ES-I3 (cell line): ENCODE measurements around the gene SPATA3.

Experiments
- H3K36me3 ChIP-seq: 2 replicates; pipeline ENCODE4 v1.6.1; 2013; ENCODE audit warnings: mild to moderate bottlenecking, low read length, control low read depth, moderate library complexity; ENCODE audit not compliant: insufficient read depth
- H3K4me1 ChIP-seq: 2 replicates; pipeline ENCODE4 v1.6.1; 2013; ENCODE audit warnings: mild to moderate bottlenecking, control low read depth, low read length; ENCODE audit not compliant: insufficient read depth
- H3K9ac ChIP-seq: 2 replicates; pipeline ENCODE4 v1.6.1; 2013; ENCODE audit warnings: low read depth, mild to moderate bottlenecking, low read length, moderate library complexity
- H3K9me3 ChIP-seq: 2 replicates; pipeline ENCODE4 v1.6.1; 2013; ENCODE audit warnings: mild to moderate bottlenecking, low read length, moderate library complexity; ENCODE audit not compliant: control insufficient read depth, insufficient read depth

SPATA3 gene

GRCh38 chr2:230982126-230982525 lies 13.8 kb upstream of the SPATA3 start:
- peaks cover 22% of the 10 kb centered on the region for H3K4me1 ChIP-seq
- H3K9ac ChIP-seq: no peak overlapping the region
- H3K9me3 ChIP-seq: no peaks in the 10 kb centered on the region
- H3K36me3 ChIP-seq: no peaks in the 10 kb centered on the region

- H3K9ac ChIP-seq: no peak overlapping the region
- no peaks in the 10 kb centered on the region for H3K9me3 ChIP-seq
- H3K4me1 ChIP-seq: peaks cover 22% of the 10 kb centered on the region
- H3K36me3 ChIP-seq: no peaks in the 10 kb centered on the region
These were observed 13.4 kb upstream of the SPATA3 start for GRCh38 chr2:230982528-230982927.

GRCh38 chr2:230983566-230983965 lies 12.4 kb upstream of the SPATA3 start:
- Histone ChIP-seq H3K9me3 (no peaks in the 10 kb centered on the region), H3K9ac (no peak overlapping the region), H3K4me1 (peaks cover 22% of the 10 kb centered on the region), H3K36me3 (no peaks in the 10 kb centered on the region)

GRCh38 chr2:230984393-230985220 lies 11.3 kb upstream of the SPATA3 start:
- Histone ChIP-seq H3K4me1 (peaks cover 22% of the 10 kb centered on the region), H3K9me3 (no peaks in the 10 kb centered on the region), H3K9ac (no peak overlapping the region), H3K36me3 (no peaks in the 10 kb centered on the region)

GRCh38 chr2:230985519-230986231 lies 10.2 kb upstream of the SPATA3 start:
- Histone ChIP-seq H3K36me3 (no peaks in the 10 kb centered on the region), H3K9me3 (no peaks in the 10 kb centered on the region), H3K9ac (no peak overlapping the region), H3K4me1 (peaks cover 22% of the 10 kb centered on the region)

- Histone ChIP-seq H3K4me1 (peaks cover 22% of the 10 kb centered on the region), H3K9me3 (no peaks in the 10 kb centered on the region), H3K9ac (peak overlapping the region; percentile 56; the same call in 1 of the 2 replicates), H3K36me3 (no peaks in the 10 kb centered on the region)
These were observed 9.3 kb upstream of the SPATA3 start for GRCh38 chr2:230986520-230987136.

- Histone ChIP-seq H3K4me1 (peaks cover 22% of the 10 kb centered on the region), H3K9me3 (no peaks in the 10 kb centered on the region), H3K9ac (peak overlapping the region; percentile 56; the same call in 1 of the 2 replicates), H3K36me3 (no peaks in the 10 kb centered on the region)
These were observed 8.5 kb upstream of the SPATA3 start for GRCh38 chr2:230987137-230988020.

GRCh38 chr2:230989731-230990130 lies 6.2 kb upstream of the SPATA3 start:
- H3K4me1 ChIP-seq: peaks cover 20% of the 10 kb centered on the region

GRCh38 chr2:230990131-230990898 lies 5.6 kb upstream of the SPATA3 start:
- Histone ChIP-seq H3K36me3 (no peaks in the 10 kb centered on the region), H3K9ac (no peak overlapping the region), H3K9me3 (no peaks in the 10 kb centered on the region), H3K4me1 (peaks cover 15% of the 10 kb centered on the region)

More at GRCh38 chr2:230989731-230990130, 6.2 kb upstream of the SPATA3 start:
- Histone ChIP-seq H3K36me3 (no peaks in the 10 kb centered on the region), H3K9ac (no peak overlapping the region), H3K9me3 (no peaks in the 10 kb centered on the region)

- Histone ChIP-seq H3K36me3 (no peaks in the 10 kb centered on the region), H3K9me3 (no peaks in the 10 kb centered on the region), H3K4me1 (peaks cover 10% of the 10 kb centered on the region), H3K9ac (no peak overlapping the region)
These were observed 5.1 kb upstream of the SPATA3 start for GRCh38 chr2:230990899-230991150.

GRCh38 chr2:230991598-230991997 lies 4.3 kb upstream of the SPATA3 start:
- peaks cover 4% of the 10 kb centered on the region for H3K4me1 ChIP-seq
- H3K9me3 ChIP-seq: no peaks in the 10 kb centered on the region; the same call in 1 of the 2 replicates
- no peaks in the 10 kb centered on the region for H3K36me3 ChIP-seq
- H3K9ac ChIP-seq: no peak overlapping the region

- Histone ChIP-seq H3K9me3 (no peaks in the 10 kb centered on the region; the same call in 1 of the 2 replicates), H3K9ac (no peak overlapping the region), H3K4me1 (no peaks in the 10 kb centered on the region), H3K36me3 (no peaks in the 10 kb centered on the region)
These were observed 740 bp downstream of the SPATA3 start for GRCh38 chr2:230996661-230997060.

- Histone ChIP-seq H3K9ac (no peak overlapping the region), H3K9me3 (no peaks in the 10 kb centered on the region; the same call in 1 of the 2 replicates), H3K36me3 (no peaks in the 10 kb centered on the region), H3K4me1 (no peaks in the 10 kb centered on the region)
These were observed 3.0 kb downstream of the SPATA3 start for GRCh38 chr2:230998882-230999281.
